Measurements from ENCODE around the gene TPGS2. TPM values are rescaled to one million over a fixed set of nuclear protein-coding genes. Genes with fewer than 3 reads are reported as not detected.

TPGS2 gene
- polyA plus RNA-seq, 1 donor from 2014 or later: 217 TPM

DNA sequence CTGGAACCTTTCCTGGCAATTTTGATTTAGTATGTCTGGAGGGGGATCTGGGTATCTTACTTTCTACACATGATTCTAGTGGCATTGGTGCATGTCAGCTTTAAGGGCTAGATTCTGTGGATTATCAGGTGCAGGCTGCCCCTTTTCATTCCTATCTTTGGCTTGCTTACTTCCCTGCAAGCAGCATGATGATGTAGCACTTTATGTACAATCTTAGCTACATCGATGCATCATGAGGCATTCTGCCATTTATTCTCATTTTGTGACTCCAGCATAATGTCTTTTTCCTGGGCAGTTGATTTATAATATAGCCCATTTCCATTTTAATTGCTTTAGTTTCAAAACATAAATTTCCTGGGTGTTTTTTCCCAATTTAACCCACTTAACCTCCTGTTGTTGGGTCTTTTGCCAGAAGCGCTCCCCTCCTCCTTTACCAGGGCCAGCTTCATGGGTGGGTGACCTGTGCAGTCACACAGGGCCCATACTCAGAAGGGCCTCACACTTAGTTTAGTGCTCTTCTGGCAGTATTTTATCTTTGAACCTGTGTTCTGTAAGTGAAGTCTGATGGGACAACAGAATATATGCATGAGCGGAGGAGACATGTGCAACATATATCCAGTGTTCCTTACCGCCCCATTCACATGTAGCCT lies 36.0 kb downstream of the TPGS2 start:
- Histone ChIP-seq H2AFZ (ENCODE audit: low read depth, low read length) (no peak overlapping the region), H3K9me3 (ENCODE audit: low read length) (no peaks in the 10 kb centered on the region), H3K9me2 (ENCODE audit: insufficient read depth, low read length) (no peaks in the 10 kb centered on the region), H4K20me1 (ENCODE audit: insufficient read depth) (no peaks in the 10 kb centered on the region), H3K27ac (ENCODE audit: low read length) (no peak overlapping the region), H3K4me3 (ENCODE audit: low read length) (no peak overlapping the region), H3K9ac (ENCODE audit: low read length) (no peak overlapping the region), H3K36me3 (ENCODE audit: insufficient read depth, low read length) (peaks cover 5% of the 10 kb centered on the region), H3K27me3 (ENCODE audit: insufficient read depth, low read depth, low read length) (no peaks in the 10 kb centered on the region), H3K4me2 (ENCODE audit: low read length) (no peak overlapping the region), H3K79me2 (replicated peaks; ENCODE audit: insufficient read depth, low read length) (no peaks in the 10 kb centered on the region), H3F3A (ENCODE audit: insufficient read depth, low read length, poor library complexity, severe bottlenecking) (no peaks in the 10 kb centered on the region)
- TF ChIP-seq, protein P1, sequence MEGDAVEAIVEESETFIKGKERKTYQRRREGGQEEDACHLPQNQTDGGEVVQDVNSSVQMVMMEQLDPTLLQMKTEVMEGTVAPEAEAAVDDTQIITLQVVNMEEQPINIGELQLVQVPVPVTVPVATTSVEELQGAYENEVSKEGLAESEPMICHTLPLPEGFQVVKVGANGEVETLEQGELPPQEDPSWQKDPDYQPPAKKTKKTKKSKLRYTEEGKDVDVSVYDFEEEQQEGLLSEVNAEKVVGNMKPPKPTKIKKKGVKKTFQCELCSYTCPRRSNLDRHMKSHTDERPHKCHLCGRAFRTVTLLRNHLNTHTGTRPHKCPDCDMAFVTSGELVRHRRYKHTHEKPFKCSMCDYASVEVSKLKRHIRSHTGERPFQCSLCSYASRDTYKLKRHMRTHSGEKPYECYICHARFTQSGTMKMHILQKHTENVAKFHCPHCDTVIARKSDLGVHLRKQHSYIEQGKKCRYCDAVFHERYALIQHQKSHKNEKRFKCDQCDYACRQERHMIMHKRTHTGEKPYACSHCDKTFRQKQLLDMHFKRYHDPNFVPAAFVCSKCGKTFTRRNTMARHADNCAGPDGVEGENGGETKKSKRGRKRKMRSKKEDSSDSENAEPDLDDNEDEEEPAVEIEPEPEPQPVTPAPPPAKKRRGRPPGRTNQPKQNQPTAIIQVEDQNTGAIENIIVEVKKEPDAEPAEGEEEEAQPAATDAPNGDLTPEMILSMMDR (IDR thresholded peaks at IDR 0.05; ENCODE audit: poor library complexity, severe bottlenecking): no peak
- TF ChIP-seq MXI1 (conservative IDR thresholded peaks at IDR 0.05; ENCODE audit: poor library complexity, severe bottlenecking): no peak
- TF ChIP-seq EP300 (conservative IDR thresholded peaks at IDR 0.05; ENCODE audit: poor library complexity, severe bottlenecking): no peak
- no peak for TF ChIP-seq RAD21 (conservative IDR thresholded peaks at IDR 0.05)
- no peak for TF ChIP-seq SMC3 (conservative IDR thresholded peaks at IDR 0.05; ENCODE audit: poor library complexity)
- TF ChIP-seq EZH2 (IDR thresholded peaks at IDR 0.05; ENCODE audit: borderline replicate concordance, insufficient read depth, low read length, poor library complexity, severe bottlenecking): no peak
- TF ChIP-seq TAF1 (IDR thresholded peaks at IDR 0.05; ENCODE audit: low read depth): no peak
- TF ChIP-seq, protein P2, sequence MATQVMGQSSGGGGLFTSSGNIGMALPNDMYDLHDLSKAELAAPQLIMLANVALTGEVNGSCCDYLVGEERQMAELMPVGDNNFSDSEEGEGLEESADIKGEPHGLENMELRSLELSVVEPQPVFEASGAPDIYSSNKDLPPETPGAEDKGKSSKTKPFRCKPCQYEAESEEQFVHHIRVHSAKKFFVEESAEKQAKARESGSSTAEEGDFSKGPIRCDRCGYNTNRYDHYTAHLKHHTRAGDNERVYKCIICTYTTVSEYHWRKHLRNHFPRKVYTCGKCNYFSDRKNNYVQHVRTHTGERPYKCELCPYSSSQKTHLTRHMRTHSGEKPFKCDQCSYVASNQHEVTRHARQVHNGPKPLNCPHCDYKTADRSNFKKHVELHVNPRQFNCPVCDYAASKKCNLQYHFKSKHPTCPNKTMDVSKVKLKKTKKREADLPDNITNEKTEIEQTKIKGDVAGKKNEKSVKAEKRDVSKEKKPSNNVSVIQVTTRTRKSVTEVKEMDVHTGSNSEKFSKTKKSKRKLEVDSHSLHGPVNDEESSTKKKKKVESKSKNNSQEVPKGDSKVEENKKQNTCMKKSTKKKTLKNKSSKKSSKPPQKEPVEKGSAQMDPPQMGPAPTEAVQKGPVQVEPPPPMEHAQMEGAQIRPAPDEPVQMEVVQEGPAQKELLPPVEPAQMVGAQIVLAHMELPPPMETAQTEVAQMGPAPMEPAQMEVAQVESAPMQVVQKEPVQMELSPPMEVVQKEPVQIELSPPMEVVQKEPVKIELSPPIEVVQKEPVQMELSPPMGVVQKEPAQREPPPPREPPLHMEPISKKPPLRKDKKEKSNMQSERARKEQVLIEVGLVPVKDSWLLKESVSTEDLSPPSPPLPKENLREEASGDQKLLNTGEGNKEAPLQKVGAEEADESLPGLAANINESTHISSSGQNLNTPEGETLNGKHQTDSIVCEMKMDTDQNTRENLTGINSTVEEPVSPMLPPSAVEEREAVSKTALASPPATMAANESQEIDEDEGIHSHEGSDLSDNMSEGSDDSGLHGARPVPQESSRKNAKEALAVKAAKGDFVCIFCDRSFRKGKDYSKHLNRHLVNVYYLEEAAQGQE (IDR thresholded peaks at IDR 0.05; ENCODE audit: borderline replicate concordance): no peak
- TF ChIP-seq POLR2AphosphoS5 (IDR thresholded peaks at IDR 0.05): no peak

DNA sequence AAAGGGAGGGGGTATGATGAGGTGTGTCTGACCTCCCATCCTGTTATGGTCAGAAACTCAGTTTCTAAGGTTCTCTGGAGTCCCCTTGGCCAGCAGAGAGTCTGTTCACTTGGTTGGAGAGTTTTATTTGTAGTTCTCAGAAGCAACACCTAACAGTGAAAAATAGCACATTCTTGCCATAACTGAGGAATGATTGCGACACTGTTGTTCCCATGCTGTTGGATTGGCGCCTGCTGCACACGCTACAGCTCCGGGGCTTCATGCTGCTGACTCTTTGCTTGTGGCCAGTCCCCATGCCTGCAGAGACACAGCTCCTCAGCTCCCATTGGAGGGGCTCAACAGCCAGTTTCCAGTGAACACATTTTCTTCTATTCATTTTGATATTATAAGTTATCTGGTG lies 42.1 kb downstream of the TPGS2 start:
- TF ChIP-seq RAD21 (conservative IDR thresholded peaks at IDR 0.05): no peak
- TF ChIP-seq, protein P1 (IDR thresholded peaks at IDR 0.05; ENCODE audit: poor library complexity, severe bottlenecking): no peak
- TF ChIP-seq, protein P2 (IDR thresholded peaks at IDR 0.05; ENCODE audit: borderline replicate concordance): no peak
- TF ChIP-seq POLR2AphosphoS5 (IDR thresholded peaks at IDR 0.05): no peak
- TF ChIP-seq TAF1 (IDR thresholded peaks at IDR 0.05; ENCODE audit: low read depth): no peak
- no peak for TF ChIP-seq EP300 (conservative IDR thresholded peaks at IDR 0.05; ENCODE audit: poor library complexity, severe bottlenecking)
- no peak for TF ChIP-seq MXI1 (conservative IDR thresholded peaks at IDR 0.05; ENCODE audit: poor library complexity, severe bottlenecking)
- no peak for TF ChIP-seq EZH2 (IDR thresholded peaks at IDR 0.05; ENCODE audit: borderline replicate concordance, insufficient read depth, low read length, poor library complexity, severe bottlenecking)
- no peak for TF ChIP-seq SMC3 (conservative IDR thresholded peaks at IDR 0.05; ENCODE audit: poor library complexity)
- H3K27me3 ChIP-seq (ENCODE audit: insufficient read depth, low read depth, low read length): no peaks in the 10 kb centered on the region
- H3K9me3 ChIP-seq (ENCODE audit: low read length): no peaks in the 10 kb centered on the region
- no peaks in the 10 kb centered on the region for H3K9me2 ChIP-seq (ENCODE audit: insufficient read depth, low read length)
- H3K27ac ChIP-seq (ENCODE audit: low read length): no peak overlapping the region
- no peak overlapping the region for H2AFZ ChIP-seq (ENCODE audit: low read depth, low read length)
- no peaks in the 10 kb centered on the region for H4K20me1 ChIP-seq (ENCODE audit: insufficient read depth)
- H3K9ac ChIP-seq (ENCODE audit: low read length): no peak overlapping the region
- no peak overlapping the region for H3K4me2 ChIP-seq (ENCODE audit: low read length)
- no peak overlapping the region for H3K4me3 ChIP-seq (ENCODE audit: low read length)
- no peaks in the 10 kb centered on the region for H3K36me3 ChIP-seq (ENCODE audit: insufficient read depth, low read length)
- no peaks in the 10 kb centered on the region for H3F3A ChIP-seq (ENCODE audit: insufficient read depth, low read length, poor library complexity, severe bottlenecking)
- no peaks in the 10 kb centered on the region for H3K79me2 ChIP-seq (replicated peaks; ENCODE audit: insufficient read depth, low read length)

All from neural cell (in vitro differentiated cells).